HG02938 (cell line): ENCODE results near the gene NMNAT2.
"Not testable (repeated sequence)": the region's sequence is repeated elsewhere in the genome, so short reads cannot be mapped to it uniquely, and the experiment has no call there.

Source experiments
- ATAC-seq: cut with Tn5 transposase; IDR thresholded peaks from one replicate; pipeline ENCODE4 v1.9.1; 2021; ENCODE audit warnings: mild to moderate bottlenecking, moderate library complexity; ENCODE audit not compliant: unreplicated experiment

The NMNAT2 gene

DNA sequence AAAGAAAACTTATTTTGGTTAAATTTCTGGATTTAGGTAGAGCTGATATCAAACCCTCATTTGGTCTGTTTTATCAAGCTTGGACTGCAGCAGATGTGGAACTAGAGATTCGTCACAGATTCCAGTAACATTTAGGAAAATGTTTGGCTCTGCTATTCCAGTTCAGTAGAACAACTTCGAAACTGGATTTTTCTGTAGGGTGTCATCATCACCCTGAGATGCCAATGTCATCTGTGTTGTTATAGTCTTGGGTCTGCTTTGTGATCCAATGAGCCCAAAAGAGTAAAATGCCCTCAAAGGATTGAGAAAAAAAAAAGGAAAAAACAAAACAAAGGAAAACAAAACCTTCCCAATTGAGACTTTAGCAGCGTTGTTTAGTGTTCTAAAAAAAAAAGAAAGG is 176.7 kb downstream of the NMNAT2 start:
- ATAC-seq = no peak

DNA sequence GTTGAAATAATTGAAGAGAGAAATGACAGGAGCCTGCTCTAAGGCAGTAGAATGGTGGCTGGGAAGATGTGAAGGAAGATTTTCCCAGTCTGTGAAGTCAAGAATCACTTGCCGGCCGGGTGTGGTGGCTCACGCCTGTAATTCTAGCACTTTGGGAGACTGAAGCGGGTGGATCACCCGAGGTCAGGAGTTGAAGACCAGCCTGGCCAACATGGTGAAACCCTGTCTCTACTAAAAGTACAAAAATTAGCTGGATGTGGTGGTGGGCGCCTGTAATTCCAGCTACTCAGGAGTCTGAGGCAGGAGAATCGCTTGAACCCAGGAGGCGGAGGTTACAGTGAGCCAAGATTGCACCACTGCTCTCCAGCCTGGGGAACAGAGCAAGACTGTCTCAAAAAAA is 177.3 kb downstream of the NMNAT2 start:
- ATAC-seq = not testable (repeated sequence)

DNA sequence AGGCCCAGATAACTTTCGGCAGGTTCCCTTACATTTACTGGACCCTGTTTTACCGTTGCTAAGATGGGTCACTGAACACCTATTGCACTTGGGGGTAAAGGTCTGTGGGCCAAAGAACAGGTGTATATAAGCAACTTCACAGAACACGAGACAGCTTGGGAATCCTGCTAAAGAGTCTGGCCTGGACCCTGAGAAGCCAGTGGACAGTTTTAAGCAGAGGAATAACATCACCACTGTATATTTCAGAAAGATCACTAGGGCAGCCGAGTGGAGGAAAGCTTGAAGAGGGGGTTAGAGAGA is 177.7 kb downstream of the NMNAT2 start:
- ATAC-seq = no peak

DNA sequence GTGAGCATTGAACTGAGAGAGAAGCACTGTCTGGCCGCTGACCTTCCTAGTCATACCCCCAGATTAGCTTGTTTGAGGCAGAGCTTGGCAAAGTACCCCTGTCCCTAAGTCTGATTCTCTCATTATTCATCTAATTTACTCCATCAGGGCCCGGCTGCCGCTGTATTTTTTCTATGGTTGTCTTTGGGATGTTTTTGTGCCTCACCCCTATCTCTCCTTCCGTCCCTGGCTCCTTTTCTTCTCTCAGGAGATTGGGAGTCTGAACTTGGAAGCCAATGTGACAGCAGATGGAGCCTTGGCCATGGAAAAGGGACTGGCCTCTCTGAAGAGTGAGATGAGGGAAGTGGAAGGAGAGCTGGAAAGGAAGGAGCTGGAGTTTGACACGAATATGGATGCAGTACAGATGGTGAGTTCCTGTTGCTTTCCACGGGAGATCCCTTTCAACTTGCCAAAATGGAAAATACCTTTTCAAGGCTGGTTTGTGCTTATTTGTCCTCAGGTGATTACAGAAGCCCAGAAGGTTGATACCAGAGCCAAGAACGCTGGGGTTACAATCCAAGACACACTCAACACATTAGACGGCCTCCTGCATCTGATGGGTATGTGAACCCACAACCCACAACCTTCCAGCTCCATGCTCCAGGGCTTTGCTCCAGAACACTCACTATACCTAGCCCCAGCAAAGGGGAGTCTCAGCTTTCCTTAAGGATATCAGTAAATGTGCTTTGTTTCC is 178.2 kb downstream of the NMNAT2 start:
- ATAC-seq = no peak

DNA sequence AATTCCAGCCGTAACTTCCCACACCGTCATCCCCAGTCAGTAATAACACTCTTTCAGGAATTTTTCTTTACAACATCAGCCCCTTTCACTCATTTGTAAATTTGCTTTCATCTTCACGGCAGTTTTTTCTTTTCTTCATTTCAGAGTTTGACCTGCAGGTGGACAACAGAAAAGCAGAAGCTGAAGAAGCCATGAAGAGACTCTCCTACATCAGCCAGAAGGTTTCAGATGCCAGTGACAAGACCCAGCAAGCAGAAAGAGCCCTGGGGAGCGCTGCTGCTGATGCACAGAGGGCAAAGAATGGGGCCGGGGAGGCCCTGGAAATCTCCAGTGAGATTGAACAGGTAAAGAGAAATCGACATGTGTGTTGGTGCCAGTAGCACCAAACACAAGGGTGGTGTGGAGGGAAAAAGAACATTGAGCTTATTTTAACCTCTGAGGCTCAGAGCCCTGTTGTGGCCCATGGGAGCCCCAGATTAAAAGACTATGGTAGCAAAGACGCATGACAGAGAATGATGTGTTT is 178.9 kb downstream of the NMNAT2 start:
- ATAC-seq = no peak

DNA sequence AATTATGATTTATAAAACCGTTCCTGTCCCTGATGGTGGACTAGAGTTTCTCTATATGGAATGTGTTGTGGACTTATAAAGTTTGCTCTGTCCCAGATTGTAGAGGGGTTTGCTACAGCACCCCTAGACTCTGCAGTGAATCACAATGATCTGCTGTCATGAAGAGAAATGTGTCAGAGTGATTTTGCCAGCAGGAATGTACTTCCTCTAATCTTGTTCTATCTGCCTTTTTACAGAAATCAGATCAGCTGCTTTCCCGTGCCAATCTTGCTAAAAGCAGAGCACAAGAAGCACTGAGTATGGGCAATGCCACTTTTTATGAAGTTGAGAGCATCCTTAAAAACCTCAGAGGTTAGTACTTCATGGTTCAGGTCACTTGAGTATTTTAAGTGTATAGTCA is 180.1 kb downstream of the NMNAT2 start:
- ATAC-seq = no peak

DNA sequence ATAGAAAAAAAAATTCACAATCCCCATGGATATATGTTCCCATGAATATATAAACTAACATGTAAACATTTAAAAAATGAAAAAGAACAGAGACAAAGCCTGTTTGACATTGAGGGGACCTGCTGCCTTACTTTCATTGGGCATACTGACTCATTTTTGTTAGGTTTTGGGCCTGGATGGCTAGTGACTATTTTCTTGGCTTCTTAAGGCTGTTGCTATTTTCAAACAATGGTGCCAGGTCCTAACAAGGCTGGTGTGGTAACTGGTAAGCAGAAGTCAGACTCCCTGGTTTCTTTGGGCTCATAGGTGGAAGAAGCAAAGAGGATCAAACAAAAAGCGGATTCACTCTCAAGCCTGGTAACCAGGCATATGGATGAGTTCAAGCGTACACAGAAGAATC is 181.1 kb downstream of the NMNAT2 start:
- no peak for ATAC-seq

DNA sequence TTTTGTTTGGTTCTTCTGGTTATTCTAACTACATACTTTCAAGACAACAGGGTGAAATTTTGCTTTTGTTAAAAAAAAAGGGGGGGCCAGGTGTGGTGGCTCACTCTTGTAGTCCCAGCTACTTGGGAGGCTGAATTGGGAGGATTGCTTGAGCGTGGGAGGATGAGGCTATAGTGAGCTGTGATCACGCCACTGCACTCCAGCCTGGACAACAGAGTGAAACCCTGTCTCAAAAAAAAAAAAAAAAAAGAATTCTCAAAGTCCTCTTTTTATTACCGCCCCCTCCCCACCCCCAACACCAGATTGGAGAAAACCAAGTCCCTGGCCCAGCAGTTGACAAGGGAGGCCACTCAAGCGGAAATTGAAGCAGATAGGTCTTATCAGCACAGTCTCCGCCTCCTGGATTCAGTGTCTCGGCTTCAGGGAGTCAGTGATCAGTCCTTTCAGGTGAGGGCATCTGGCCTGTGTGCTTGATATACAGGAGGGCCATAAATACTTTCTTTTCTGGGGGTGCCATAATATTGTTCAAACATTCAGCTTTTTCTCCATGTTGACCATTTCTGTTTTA is 181.9 kb downstream of the NMNAT2 start:
- no peak for ATAC-seq

DNA sequence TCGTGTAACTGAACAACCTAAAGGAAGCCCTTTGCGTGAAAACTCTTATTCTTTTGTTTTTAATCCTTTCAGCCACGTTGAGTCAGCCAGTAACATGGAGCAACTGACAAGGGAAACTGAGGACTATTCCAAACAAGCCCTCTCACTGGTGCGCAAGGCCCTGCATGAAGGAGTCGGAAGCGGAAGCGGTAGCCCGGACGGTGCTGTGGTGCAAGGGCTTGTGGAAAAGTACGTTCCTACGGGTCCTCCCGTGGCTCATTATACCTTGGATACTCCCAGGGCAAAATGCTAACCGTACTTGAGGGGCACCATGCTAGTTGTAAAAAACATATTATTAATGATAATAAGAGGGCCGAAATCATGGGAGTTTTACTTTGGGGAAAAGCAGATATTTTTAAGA is 182.7 kb downstream of the NMNAT2 start:
- no peak for ATAC-seq

DNA sequence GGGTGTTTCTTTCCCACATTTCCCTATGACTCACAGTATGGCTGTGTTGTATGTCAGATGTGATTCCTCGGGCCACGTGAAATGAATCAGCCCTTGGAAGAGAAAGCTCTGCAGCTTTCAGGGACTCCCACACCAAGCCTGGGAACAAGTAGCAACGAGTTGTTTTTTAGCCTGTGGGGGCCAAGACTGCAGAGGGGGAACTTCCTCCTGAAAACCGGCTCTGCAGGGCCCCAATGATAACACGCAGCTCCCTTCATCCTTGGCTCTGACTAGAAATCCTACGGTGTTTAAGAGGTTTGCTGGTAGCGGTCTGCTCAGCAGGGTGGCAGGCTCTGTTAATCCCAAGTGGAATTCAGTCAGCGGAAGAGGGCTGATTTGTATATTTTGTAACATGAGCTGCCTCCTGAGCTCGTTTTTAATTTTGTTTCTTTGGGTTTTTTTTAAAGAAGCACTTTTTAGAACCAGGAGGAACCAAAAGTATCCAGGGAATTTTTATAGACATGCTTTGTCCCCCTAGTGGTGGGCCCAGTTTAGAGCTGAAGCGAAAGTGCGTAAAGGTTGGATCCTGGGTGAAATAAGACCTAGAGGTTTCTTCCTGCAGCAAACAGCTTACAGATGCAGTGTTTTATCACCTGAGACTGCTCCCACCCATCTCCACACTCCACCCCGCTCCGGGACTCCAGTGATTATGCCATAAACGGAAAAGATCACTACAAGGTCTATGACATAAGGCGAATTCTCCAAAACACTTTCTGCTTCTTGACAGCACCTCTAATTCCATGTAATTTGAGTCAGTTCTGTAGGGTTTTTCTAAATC is 183.3 kb downstream of the NMNAT2 start:
- ATAC-seq = no peak

DNA sequence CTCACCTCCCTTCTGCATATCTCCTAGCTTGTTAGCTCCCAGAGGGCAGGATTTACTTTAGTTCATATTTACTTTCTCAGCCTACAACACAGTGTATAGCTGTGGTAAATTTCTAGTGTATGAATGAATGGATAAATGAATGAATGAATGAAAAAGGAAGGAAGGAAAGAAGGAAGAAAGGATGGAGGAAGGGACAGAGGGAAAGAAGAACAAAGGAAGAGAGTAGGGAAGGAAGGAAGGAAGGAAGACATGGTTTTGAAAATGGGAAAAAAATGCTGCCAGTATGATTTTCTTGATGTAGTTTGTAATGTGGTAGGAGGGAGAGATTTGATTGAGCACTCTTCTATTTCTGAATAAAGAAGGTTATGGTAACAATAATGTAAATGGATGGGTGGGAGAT is 185.1 kb downstream of the NMNAT2 start:
- no peak for ATAC-seq

DNA sequence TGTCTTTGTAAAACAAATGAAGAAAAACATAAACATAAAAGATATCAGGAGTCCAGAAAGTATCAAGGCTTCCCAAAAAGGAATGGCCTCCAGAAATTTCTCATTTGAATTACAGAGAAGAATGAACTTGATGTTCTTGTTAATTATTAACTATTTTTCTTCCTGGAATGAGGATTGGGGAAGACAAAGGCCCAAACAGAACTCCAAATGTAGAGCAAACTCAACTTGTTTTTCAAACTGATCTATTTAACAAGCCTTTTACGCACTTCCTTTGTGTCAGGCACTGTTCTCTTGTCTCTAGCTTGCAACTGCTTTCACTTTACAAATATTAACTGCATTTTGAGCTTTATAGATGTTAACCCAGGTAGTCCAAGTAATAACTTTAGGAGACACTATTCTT is 186.6 kb downstream of the NMNAT2 start:
- ATAC-seq = no peak

DNA sequence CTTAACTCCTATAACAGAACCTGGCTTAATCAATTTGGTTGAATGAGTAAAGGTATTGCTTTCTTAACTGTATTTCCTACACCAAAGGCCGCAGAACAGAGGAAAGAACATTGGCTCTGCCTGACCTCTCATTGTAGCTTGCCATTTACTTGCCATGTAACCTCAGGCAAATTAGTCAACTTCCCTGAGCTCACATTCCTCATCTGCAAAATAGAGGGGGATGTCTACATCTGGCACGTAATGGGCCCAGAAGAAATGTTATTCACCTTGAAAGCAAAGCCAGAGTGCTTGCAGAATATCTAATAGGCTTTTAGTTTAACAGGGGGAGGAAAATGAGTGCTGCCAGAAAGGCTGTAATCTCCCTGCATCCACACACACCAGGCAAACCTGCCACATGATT is 187.8 kb downstream of the NMNAT2 start:
- ATAC-seq = no peak

DNA sequence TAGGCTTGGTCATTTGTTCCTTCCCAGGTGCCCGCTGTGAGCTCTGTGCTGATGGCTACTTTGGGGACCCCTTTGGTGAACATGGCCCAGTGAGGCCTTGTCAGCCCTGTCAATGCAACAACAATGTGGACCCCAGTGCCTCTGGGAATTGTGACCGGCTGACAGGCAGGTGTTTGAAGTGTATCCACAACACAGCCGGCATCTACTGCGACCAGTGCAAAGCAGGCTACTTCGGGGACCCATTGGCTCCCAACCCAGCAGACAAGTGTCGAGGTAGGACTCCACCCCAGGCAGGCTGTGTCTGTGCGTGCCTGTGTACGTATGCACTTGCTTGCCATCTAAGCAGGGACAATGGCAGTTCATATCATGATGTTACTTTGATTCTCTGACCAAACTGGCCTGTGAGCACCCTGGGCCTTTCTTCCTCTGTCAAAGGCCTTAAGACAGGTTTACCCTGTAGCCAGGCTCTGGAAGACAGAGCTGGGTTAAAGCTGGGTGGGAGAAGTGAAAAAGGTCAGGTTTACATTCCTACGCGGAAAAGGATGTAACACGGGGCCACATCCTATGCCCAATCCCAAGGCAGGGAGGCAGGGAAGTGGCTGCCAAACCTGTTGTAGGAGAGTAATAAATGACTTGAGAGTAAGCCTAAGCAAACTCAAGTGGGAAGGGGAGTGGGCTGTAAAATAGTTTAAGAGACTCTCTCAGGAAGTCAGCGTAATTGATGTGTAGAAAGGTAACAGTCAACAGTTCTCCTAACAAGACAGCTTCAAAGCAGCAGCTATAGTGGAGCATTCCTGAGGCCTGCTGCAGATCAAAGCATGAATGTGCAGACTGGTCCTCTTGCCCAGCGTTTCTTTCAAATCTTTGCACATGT is 189.6 kb downstream of the NMNAT2 start:
- ATAC-seq = no peak

DNA sequence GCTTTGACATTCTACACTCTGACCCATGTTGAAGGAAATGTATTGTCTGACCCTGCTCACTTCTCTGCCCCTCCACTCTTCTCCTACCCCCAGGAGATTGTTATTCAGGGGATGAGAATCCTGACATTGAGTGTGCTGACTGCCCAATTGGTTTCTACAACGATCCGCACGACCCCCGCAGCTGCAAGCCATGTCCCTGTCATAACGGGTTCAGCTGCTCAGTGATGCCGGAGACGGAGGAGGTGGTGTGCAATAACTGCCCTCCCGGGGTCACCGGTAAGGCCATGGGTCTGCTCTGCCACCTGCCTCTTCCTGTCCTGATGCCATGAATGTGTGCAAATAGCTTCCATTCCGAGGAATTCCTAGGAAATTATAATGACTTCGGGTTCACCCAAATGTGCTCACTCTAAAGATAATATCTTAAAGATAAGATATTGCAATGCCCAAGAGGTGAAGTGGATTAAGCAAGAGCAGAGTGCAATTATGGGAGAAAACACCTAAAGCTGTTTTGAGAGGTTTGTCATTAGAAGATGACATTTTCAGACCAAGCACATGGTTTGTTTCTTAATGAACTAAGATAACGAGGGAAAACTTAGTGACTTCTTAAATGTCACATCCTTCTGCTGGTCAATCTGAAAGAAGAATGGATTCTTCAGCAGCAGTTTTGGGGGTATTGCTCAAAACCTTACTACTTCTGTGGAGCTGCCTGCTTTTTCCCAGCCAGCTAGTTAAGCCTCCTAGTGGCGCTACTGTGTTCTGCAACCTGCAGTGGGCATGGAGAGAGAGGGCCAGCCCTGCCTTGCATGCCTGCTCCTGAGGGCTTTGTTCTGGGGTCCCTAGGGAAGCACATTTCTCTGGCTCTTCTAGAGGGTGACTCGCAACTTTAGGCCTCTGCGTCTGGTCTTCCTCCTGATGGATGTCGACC is 190.5 kb downstream of the NMNAT2 start:
- ATAC-seq = no peak

DNA sequence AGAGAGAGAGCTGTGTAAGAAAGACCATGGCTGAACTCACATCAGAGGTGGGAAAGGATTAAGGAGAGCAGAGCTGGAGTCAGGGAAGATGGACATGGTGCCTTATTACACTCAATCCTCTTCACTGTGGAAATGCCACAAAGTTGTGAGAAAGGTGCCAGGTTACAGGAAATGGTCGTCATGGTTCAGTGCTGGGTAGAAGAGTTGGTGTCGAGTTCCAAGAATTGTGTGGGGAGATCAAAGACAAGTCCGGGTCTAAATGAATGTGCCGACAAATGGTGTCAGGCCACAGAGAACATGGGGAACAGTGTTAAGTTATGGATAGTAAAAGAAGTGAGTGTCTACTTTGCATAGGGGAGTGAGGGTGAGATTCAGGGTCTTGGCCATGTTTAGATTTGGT is 191.2 kb downstream of the NMNAT2 start:
- no peak for ATAC-seq

DNA sequence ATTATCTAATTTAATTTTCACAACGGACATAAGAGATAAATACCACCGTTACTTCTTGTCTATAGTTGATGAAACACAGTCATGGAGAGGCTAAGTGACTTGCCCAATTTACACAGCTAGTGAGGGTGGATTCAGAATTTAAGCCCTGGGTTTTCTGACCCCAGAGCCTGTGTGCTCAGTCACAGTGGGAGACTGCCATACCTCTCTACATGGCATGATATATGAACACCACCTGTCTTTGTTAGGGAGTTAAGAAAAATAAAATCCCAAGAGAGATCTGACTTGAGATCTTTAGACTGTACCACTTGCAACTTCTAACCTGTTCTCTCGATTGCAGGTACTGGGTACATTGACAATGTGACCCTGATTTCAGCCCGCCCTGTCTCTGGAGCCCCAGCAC is 191.8 kb downstream of the NMNAT2 start:
- ATAC-seq = no peak

DNA sequence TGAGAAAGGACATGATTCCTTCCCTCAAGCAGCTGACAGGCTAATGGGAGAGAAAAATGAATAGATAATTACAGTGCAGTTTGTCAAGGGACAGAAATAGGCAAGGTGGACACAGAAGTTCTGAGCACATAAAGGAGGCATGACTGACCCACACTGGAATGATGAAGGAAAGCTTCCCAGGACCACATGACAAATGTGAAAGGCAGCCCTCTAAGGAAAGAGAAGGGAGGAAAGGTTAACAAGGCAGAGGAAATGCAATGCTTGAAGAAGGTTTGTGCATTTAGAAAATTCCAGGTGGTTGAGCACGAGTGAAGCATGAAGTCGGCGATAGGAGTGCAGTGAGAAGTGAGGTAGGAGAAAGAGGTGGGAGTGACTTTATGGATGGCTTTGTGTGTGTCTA is 194.7 kb downstream of the NMNAT2 start:
- no peak for ATAC-seq

DNA sequence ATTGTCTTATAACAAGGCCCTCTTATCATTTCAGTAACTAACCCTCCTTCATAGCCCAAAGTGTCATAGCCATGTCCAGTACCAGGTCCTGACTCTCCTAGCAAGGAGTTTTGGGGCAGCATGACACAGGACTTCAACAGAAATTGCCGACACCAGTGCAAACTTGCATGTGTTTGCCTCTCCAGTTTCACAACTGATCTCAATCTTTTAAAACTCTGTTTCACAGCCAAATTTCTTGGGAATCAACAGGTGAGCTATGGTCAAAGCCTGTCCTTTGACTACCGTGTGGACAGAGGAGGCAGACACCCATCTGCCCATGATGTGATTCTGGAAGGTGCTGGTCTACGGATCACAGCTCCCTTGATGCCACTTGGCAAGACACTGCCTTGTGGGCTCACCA is 195.3 kb downstream of the NMNAT2 start:
- no peak for ATAC-seq

DNA sequence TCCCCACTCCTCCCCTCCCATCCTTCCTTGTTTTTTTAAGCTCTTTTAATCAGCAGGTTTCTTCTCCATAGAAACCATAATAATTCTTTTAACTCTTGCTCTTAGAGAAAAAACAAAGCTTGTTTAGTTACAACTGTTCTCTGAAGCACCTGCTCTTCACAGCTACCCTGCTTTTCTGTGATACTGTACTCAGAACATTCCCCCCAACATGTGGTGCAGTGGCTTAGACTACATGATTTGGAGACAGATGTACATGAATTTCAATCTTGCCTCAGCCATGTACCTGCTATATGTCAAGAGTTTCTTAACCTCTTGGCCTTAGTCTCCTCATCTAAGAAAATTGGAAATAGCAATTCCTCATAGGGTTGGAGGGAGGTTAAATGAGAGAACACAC is 198.6 kb downstream of the NMNAT2 start:
- no peak for ATAC-seq
